HEK293 (cell line): ENCODE measurements around the gene METTL2B.

Experiments used
- GLI4 ChIP-seq: fragments of 450-650 bp; formaldehyde crosslinking; IDR thresholded peaks from 2 replicates; pipeline ENCODE4 v1.5.1; 2016; ENCODE audit warnings: missing biosample characterization, missing genetic modification characterization
- OVOL3 ChIP-seq: fragments of 450-650 bp; formaldehyde crosslinking; IDR thresholded peaks from 2 replicates; pipeline ENCODE4 v1.5.1; 2016; ENCODE audit warnings: missing biosample characterization, missing genetic modification characterization
- SALL2 ChIP-seq: fragments of 450-650 bp; formaldehyde crosslinking; IDR thresholded peaks from 2 replicates; pipeline ENCODE4 v1.5.0; 2017; ENCODE audit warnings: missing biosample characterization, mild to moderate bottlenecking, missing genetic modification characterization, borderline replicate concordance
- ZNF146 ChIP-seq: fragments of 450-650 bp; formaldehyde crosslinking; IDR thresholded peaks from 2 replicates; pipeline ENCODE4 v1.5.1; 2016; ENCODE audit warnings: missing biosample characterization, missing genetic modification characterization
- TF ChIP-seq, protein P1 (sequence below): fragments of 450-650 bp; formaldehyde crosslinking; IDR thresholded peaks from 2 replicates; pipeline ENCODE4 v1.5.1; 2016; ENCODE audit warnings: missing biosample characterization, missing genetic modification characterization
- TF ChIP-seq, protein P2 (sequence below): fragments of 450-650 bp; formaldehyde crosslinking; IDR thresholded peaks from 2 replicates; pipeline ENCODE4 v1.5.1; 2016; ENCODE audit warnings: missing biosample characterization, missing genetic modification characterization

DNA sequence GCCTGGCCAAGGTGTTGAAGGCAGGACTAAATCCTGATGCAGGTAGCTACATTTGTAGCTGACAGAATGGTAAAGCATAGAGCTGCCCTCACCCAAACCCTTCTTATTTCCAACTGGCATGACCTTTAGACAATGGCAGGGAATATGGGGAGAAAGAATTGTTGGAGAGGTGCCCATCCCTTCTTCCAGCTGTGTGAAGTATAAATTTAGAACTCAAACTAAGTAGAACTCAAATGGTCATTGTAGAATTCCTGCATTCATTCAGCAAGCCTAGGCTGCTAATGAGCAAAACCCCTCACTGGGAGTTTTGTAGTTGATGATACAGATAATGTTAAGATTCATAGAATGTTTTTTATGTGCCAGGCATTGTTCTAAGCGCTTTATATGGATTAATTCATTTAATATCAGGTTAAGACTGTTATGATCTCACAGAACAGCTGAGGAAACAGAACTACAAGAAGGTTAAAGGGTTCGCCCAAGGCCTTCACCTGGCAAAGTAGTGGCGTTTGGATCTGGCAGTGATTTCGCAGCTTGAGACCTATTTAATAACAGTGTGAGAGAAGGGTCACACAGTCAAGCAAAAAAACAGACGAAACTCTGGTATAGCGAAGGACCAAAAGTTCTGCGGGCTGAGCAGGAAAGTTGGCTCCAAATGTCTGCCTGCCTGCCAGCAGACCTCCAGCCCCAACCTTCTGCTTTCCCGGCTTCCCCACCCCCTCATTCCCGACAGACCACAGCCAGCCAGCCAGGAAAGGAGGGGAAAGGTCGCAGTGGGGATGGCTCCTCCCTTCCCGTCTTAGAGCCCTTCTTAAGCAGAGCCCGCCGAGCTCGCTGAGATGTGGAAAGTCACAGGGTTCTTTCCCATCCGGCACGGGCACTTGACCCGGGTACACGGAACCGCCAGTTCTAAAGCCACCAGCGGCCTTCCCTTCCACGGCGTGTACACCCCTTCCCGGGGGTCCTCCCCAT lies 22.4 kb upstream of the METTL2B start:
- no peak for TF ChIP-seq GLI4 (tag by site-specific recombination)
- no peak for TF ChIP-seq ZNF146 (tag by site-specific recombination)
- TF ChIP-seq OVOL3 (tag by site-specific recombination), result no peak
- TF ChIP-seq, protein P1, sequence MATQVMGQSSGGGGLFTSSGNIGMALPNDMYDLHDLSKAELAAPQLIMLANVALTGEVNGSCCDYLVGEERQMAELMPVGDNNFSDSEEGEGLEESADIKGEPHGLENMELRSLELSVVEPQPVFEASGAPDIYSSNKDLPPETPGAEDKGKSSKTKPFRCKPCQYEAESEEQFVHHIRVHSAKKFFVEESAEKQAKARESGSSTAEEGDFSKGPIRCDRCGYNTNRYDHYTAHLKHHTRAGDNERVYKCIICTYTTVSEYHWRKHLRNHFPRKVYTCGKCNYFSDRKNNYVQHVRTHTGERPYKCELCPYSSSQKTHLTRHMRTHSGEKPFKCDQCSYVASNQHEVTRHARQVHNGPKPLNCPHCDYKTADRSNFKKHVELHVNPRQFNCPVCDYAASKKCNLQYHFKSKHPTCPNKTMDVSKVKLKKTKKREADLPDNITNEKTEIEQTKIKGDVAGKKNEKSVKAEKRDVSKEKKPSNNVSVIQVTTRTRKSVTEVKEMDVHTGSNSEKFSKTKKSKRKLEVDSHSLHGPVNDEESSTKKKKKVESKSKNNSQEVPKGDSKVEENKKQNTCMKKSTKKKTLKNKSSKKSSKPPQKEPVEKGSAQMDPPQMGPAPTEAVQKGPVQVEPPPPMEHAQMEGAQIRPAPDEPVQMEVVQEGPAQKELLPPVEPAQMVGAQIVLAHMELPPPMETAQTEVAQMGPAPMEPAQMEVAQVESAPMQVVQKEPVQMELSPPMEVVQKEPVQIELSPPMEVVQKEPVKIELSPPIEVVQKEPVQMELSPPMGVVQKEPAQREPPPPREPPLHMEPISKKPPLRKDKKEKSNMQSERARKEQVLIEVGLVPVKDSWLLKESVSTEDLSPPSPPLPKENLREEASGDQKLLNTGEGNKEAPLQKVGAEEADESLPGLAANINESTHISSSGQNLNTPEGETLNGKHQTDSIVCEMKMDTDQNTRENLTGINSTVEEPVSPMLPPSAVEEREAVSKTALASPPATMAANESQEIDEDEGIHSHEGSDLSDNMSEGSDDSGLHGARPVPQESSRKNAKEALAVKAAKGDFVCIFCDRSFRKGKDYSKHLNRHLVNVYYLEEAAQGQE, result no peak
- no peak for TF ChIP-seq SALL2 (tag by site-specific recombination)
- TF ChIP-seq, protein P2, sequence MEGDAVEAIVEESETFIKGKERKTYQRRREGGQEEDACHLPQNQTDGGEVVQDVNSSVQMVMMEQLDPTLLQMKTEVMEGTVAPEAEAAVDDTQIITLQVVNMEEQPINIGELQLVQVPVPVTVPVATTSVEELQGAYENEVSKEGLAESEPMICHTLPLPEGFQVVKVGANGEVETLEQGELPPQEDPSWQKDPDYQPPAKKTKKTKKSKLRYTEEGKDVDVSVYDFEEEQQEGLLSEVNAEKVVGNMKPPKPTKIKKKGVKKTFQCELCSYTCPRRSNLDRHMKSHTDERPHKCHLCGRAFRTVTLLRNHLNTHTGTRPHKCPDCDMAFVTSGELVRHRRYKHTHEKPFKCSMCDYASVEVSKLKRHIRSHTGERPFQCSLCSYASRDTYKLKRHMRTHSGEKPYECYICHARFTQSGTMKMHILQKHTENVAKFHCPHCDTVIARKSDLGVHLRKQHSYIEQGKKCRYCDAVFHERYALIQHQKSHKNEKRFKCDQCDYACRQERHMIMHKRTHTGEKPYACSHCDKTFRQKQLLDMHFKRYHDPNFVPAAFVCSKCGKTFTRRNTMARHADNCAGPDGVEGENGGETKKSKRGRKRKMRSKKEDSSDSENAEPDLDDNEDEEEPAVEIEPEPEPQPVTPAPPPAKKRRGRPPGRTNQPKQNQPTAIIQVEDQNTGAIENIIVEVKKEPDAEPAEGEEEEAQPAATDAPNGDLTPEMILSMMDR, result no peak
